HEK293 (cell line): ENCODE results near the gene HEXIM1.

Source experiments
- CTCF ChIA-PET: fragments of 350-600 bp; formaldehyde crosslinking; extraction: SDS; loops from one replicate; lab custom pipeline; 2021; ENCODE audit warnings: antibody characterized with exemption; lab: Yijun Ruan, JAX
- POLR2A ChIA-PET: fragments of 300-600 bp; formaldehyde crosslinking; extraction: SDS; loops from one replicate; lab custom pipeline; 2020; ENCODE audit warnings: antibody characterized with exemption, inconsistent platforms; lab: Yijun Ruan, JAX
- H3K27ac ChIP-seq: fragments of 200-500 bp; sonication (Bioruptor generic); 2 replicates; pipeline ENCODE4 v1.5.1; 2014; ENCODE audit warnings: low read depth, low read length, control low read depth, inconsistent platforms; ENCODE audit errors: extremely low read depth
- H3K36me3 ChIP-seq, 2 experiments: fragments of 200-500 bp in 1 of 2; sonication (Bioruptor generic) in 1 of 2; 1 replicate in 1 of 2; 2 replicates in 1 of 2; pipeline ENCODE4 v1.5.1; 2014 to 2017; ENCODE audit warnings: inconsistent platforms in 2 of 2, low read length in 2 of 2; ENCODE audit not compliant: control insufficient read depth in 2 of 2, insufficient read depth in 1 of 2
- H3K4me1 ChIP-seq: fragments of 200-500 bp; sonication (Bioruptor generic); 2 replicates; pipeline ENCODE4 v1.5.1; 2014; ENCODE audit warnings: mild to moderate bottlenecking, low read length, inconsistent platforms; ENCODE audit not compliant: control insufficient read depth, insufficient read depth
- H3K4me3 ChIP-seq: 2 replicates; pipeline ENCODE4 v1.5.1; 2011; ENCODE audit warnings: low read depth, mild to moderate bottlenecking, control low read depth, low read length, moderate library complexity
- H3K9me3 ChIP-seq: fragments of 200-500 bp; sonication (Bioruptor generic); 2 replicates; pipeline ENCODE4 v1.5.1; 2014; ENCODE audit warnings: low read depth, low read length, inconsistent platforms; ENCODE audit not compliant: control insufficient read depth, insufficient read depth
- EGR2 ChIP-seq: fragments of 450-650 bp; formaldehyde crosslinking; IDR thresholded peaks from 2 replicates; pipeline ENCODE4 v1.5.1; 2016; ENCODE audit warnings: low read depth, missing biosample characterization, missing genetic modification characterization
- GLIS2 ChIP-seq: fragments of 450-650 bp; formaldehyde crosslinking; IDR thresholded peaks from 2 replicates; pipeline ENCODE4 v1.5.1; 2016; ENCODE audit warnings: missing biosample characterization, missing genetic modification characterization
- ZBTB21 ChIP-seq: fragments of 450-650 bp; formaldehyde crosslinking; IDR thresholded peaks from 2 replicates; pipeline ENCODE4 v1.5.1; 2017; ENCODE audit warnings: missing biosample characterization, missing genetic modification characterization
- ZFHX2 ChIP-seq: fragments of 450-650 bp; formaldehyde crosslinking; conservative IDR thresholded peaks from 2 replicates; pipeline ENCODE4 v1.5.1; 2016; ENCODE audit warnings: missing biosample characterization, missing genetic modification characterization
- ZNF114 ChIP-seq: fragments of 450-650 bp; formaldehyde crosslinking; IDR thresholded peaks from 2 replicates; pipeline ENCODE4 v1.5.0; 2017; ENCODE audit warnings: missing biosample characterization, missing genetic modification characterization
- ZNF132 ChIP-seq: fragments of 450-650 bp; formaldehyde crosslinking; IDR thresholded peaks from 2 replicates; pipeline ENCODE4 v1.5.1; 2017; ENCODE audit warnings: missing biosample characterization, missing genetic modification characterization, borderline replicate concordance
- ZNF354C ChIP-seq: fragments of 450-650 bp; formaldehyde crosslinking; IDR thresholded peaks from 2 replicates; pipeline ENCODE4 v1.5.1; 2016; ENCODE audit warnings: missing biosample characterization, missing genetic modification characterization, low read depth, borderline replicate concordance
- ZNF394 ChIP-seq: fragments of 450-650 bp; formaldehyde crosslinking; IDR thresholded peaks from 2 replicates; pipeline ENCODE4 v1.5.1; 2016; ENCODE audit warnings: missing biosample characterization, missing genetic modification characterization, mild to moderate bottlenecking, moderate library complexity, borderline replicate concordance
- ZNF48 ChIP-seq: fragments of 450-650 bp; formaldehyde crosslinking; IDR thresholded peaks from 2 replicates; pipeline ENCODE4 v1.5.1; 2016; ENCODE audit warnings: missing biosample characterization, missing genetic modification characterization
- ZNF521 ChIP-seq: fragments of 450-650 bp; formaldehyde crosslinking; IDR thresholded peaks from 2 replicates; pipeline ENCODE4 v1.5.1; 2017; ENCODE audit warnings: missing biosample characterization, mild to moderate bottlenecking, missing genetic modification characterization
- ZNF585B ChIP-seq: fragments of 450-650 bp; formaldehyde crosslinking; IDR thresholded peaks from 2 replicates; pipeline ENCODE4 v1.5.1; 2016; ENCODE audit warnings: missing biosample characterization, missing genetic modification characterization
- ZNF621 ChIP-seq: fragments of 450-650 bp; formaldehyde crosslinking; IDR thresholded peaks from 2 replicates; pipeline ENCODE4 v1.5.1; 2017; ENCODE audit warnings: missing biosample characterization, missing genetic modification characterization
- ZNF658 ChIP-seq: fragments of 450-650 bp; formaldehyde crosslinking; IDR thresholded peaks from 2 replicates; pipeline ENCODE4; 2016; ENCODE audit warnings: missing biosample characterization, missing genetic modification characterization
- ZNF701 ChIP-seq: fragments of 450-650 bp; formaldehyde crosslinking; IDR thresholded peaks from 2 replicates; pipeline ENCODE4 v1.5.1; 2016; ENCODE audit warnings: missing biosample characterization, missing genetic modification characterization
- ZNF777 ChIP-seq: fragments of 450-650 bp; formaldehyde crosslinking; IDR thresholded peaks from 2 replicates; pipeline ENCODE4 v1.5.1; 2017; ENCODE audit warnings: missing biosample characterization, missing genetic modification characterization, borderline replicate concordance
- ZNF785 ChIP-seq: fragments of 450-650 bp; formaldehyde crosslinking; IDR thresholded peaks from 2 replicates; pipeline ENCODE4 v1.5.1; 2016; ENCODE audit warnings: missing biosample characterization, missing genetic modification characterization
- ZNF791 ChIP-seq: fragments of 450-650 bp; formaldehyde crosslinking; IDR thresholded peaks from 2 replicates; pipeline ENCODE4 v1.5.1; 2016; ENCODE audit warnings: missing biosample characterization, missing genetic modification characterization
- ZNF837 ChIP-seq: fragments of 450-650 bp; formaldehyde crosslinking; IDR thresholded peaks from 2 replicates; pipeline ENCODE4 v1.5.1; 2016; ENCODE audit warnings: missing biosample characterization, missing genetic modification characterization
- TF ChIP-seq, protein P1 (sequence below): fragments of 450-650 bp; formaldehyde crosslinking; IDR thresholded peaks from 2 replicates; pipeline ENCODE4 v1.5.1; 2016; ENCODE audit warnings: missing biosample characterization, missing genetic modification characterization
- TF ChIP-seq, protein P2 (sequence below): fragments of 450-650 bp; formaldehyde crosslinking; IDR thresholded peaks from 2 replicates; pipeline ENCODE4 v1.5.1; 2016; ENCODE audit warnings: missing biosample characterization, missing genetic modification characterization, borderline replicate concordance
- TF ChIP-seq, protein P3 (sequence below): sonication (generic); formaldehyde crosslinking; IDR thresholded peaks from 2 replicates; pipeline ENCODE4 v1.8.1; 2022; ENCODE audit warnings: mild to moderate bottlenecking, moderate library complexity, missing genetic modification reagents
- TF ChIP-seq, protein P4 (sequence below): IDR thresholded peaks from 2 replicates; pipeline ENCODE4 v1.6.1; 2011; ENCODE audit warnings: mild to moderate bottlenecking, low read depth, low read length, borderline replicate concordance

Gene HEXIM1

DNA sequence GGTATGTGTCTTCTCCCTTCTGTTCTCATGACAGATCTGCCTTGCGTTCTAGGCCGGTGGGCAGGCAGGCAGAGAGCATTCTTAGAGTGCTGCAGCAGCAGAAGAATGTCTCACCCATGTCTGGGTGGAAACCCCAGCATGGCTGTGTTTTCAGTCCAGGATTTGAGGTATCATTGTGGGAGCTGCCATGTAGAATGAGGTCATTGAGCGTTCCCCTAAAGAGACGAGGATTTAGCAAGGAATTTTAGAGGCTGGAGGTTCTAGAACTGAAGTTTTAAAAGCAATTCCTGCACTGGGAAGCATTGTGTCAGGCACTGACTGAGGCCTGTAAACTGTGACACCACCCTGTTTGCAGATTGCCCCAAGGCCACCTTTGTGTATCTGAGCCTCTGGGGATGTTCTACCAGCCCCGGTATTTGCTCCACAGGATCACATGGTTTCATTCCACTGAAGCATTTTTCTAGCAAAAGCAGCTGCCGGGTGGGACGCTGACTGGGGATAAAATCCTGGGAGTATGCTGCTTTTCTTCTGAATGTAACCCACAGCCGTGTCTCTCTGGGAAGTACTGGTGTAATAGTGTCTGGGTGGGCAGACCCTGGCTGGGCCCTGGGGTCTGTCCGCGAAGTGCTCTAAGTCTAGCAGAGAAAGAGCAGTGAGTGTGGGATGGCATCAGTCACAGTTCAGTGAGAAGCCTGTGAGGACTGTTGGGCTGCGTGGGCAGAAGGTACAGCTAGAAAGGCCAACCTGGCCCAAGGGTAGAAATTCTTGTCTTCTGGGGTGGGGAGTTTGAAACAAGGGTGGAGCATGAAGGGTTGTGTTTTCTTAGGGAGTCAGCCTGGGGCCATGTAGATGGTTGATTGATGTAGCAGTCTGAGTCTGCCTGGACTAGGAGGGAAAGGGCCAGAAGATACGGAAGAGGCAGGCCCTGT, 46.1 kb upstream of the HEXIM1 start:
- H3K9me3 ChIP-seq = no peaks in the 10 kb centered on the region
- TF ChIP-seq ZNF585B (tag by site-specific recombination) (no peak), ZNF837 (tag by site-specific recombination) (no peak), ZNF785 (no peak), ZFHX2 (peak; percentile 41), EGR2 (tag by site-specific recombination) (peak; percentile 65; the same call in 1 of the 2 replicates)
- TF ChIP-seq, protein P1, sequence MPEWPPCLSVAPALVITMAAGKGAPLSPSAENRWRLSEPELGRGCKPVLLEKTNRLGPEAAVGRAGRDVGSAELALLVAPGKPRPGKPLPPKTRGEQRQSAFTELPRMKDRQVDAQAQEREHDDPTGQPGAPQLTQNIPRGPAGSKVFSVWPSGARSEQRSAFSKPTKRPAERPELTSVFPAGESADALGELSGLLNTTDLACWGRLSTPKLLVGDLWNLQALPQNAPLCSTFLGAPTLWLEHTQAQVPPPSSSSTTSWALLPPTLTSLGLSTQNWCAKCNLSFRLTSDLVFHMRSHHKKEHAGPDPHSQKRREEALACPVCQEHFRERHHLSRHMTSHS = no peak
- TF ChIP-seq, all 188 proteins: peak for 2
- Histone ChIP-seq H3K36me3 (peaks cover 49 to 91% of the 10 kb centered on the region in 2 experiments), H3K4me1 (no peaks in the 10 kb centered on the region), H3K4me3 (no peak overlapping the region), H3K27ac (0 out of 2 replicates have a peak overlapping the region, but pooled peaks have one; percentile 24)
- ChIA-PET CTCF (interaction anchor here (0.7 to 1.5 kb wide), 3 partner anchors 33 to 182 kb away, joined by 3 to 5 read pairs (median 3); no protein-coding TSS in a partner anchor), POLR2A (no interaction called here)

DNA sequence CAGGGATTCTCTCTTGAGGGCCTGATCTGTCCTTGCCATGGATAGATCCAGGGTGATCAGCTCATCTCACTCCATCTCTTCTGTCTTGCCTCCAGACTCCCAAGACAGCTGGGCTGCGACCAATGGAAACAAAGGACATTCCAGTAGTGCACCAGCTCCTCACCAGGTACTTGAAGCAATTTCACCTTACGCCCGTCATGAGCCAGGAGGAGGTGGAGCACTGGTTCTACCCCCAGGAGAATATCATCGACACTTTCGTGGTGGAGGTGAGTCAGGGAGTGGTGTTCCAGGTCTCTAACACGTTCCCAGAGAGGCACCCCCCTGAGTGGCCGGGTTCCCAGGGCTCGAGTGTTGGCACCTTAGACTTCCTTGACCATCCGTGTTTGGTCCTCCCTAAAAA, 45.4 kb upstream of the HEXIM1 start:
- Histone ChIP-seq H3K4me1 (no peaks in the 10 kb centered on the region), H3K9me3 (no peaks in the 10 kb centered on the region), H3K36me3 (peaks cover 43 to 91% of the 10 kb centered on the region in 2 experiments), H3K4me3 (no peak overlapping the region), H3K27ac (no peak overlapping the region)
- POLR2A ChIA-PET = no interaction called here
- CTCF ChIA-PET = interaction anchor here (1.0 to 1.5 kb wide), 3 partner anchors 35 to 183 kb away, joined by 3 to 5 read pairs (median 3); no protein-coding TSS in a partner anchor
- TF ChIP-seq, protein P2, sequence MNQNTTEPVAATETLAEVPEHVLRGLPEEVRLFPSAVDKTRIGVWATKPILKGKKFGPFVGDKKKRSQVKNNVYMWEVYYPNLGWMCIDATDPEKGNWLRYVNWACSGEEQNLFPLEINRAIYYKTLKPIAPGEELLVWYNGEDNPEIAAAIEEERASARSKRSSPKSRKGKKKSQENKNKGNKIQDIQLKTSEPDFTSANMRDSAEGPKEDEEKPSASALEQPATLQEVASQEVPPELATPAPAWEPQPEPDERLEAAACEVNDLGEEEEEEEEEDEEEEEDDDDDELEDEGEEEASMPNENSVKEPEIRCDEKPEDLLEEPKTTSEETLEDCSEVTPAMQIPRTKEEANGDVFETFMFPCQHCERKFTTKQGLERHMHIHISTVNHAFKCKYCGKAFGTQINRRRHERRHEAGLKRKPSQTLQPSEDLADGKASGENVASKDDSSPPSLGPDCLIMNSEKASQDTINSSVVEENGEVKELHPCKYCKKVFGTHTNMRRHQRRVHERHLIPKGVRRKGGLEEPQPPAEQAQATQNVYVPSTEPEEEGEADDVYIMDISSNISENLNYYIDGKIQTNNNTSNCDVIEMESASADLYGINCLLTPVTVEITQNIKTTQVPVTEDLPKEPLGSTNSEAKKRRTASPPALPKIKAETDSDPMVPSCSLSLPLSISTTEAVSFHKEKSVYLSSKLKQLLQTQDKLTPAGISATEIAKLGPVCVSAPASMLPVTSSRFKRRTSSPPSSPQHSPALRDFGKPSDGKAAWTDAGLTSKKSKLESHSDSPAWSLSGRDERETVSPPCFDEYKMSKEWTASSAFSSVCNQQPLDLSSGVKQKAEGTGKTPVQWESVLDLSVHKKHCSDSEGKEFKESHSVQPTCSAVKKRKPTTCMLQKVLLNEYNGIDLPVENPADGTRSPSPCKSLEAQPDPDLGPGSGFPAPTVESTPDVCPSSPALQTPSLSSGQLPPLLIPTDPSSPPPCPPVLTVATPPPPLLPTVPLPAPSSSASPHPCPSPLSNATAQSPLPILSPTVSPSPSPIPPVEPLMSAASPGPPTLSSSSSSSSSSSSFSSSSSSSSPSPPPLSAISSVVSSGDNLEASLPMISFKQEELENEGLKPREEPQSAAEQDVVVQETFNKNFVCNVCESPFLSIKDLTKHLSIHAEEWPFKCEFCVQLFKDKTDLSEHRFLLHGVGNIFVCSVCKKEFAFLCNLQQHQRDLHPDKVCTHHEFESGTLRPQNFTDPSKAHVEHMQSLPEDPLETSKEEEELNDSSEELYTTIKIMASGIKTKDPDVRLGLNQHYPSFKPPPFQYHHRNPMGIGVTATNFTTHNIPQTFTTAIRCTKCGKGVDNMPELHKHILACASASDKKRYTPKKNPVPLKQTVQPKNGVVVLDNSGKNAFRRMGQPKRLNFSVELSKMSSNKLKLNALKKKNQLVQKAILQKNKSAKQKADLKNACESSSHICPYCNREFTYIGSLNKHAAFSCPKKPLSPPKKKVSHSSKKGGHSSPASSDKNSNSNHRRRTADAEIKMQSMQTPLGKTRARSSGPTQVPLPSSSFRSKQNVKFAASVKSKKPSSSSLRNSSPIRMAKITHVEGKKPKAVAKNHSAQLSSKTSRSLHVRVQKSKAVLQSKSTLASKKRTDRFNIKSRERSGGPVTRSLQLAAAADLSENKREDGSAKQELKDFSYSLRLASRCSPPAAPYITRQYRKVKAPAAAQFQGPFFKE (tag by site-specific recombination) = no peak
- TF ChIP-seq ZNF354C (no peak), ZNF132 (tag by site-specific recombination) (no peak), ZNF777 (tag by site-specific recombination) (no peak), ZNF114 (tag by site-specific recombination) (no peak), ZNF621 (tag by site-specific recombination) (no peak), ZNF791 (tag by site-specific recombination) (no peak), ZNF48 (tag by site-specific recombination) (no peak), ZBTB21 (no peak), ZNF394 (tag by site-specific recombination) (no peak), GLIS2 (no peak), ZNF658 (tag by site-specific recombination) (no peak), ZNF701 (tag by site-specific recombination) (no peak), ZNF521 (tag by site-specific recombination) (no peak)
- TF ChIP-seq, protein P3, sequence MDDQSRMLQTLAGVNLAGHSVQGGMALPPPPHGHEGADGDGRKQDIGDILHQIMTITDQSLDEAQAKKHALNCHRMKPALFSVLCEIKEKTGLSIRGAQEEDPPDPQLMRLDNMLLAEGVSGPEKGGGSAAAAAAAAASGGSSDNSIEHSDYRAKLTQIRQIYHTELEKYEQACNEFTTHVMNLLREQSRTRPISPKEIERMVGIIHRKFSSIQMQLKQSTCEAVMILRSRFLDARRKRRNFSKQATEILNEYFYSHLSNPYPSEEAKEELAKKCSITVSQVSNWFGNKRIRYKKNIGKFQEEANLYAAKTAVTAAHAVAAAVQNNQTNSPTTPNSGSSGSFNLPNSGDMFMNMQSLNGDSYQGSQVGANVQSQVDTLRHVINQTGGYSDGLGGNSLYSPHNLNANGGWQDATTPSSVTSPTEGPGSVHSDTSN (CRISPR knock-in tag) = no peak
- TF ChIP-seq, protein P4, sequence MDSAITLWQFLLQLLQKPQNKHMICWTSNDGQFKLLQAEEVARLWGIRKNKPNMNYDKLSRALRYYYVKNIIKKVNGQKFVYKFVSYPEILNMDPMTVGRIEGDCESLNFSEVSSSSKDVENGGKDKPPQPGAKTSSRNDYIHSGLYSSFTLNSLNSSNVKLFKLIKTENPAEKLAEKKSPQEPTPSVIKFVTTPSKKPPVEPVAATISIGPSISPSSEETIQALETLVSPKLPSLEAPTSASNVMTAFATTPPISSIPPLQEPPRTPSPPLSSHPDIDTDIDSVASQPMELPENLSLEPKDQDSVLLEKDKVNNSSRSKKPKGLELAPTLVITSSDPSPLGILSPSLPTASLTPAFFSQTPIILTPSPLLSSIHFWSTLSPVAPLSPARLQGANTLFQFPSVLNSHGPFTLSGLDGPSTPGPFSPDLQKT = no peak
